B cell (primary cell): Measurements from ENCODE around the gene PARP15. TPM values are rescaled to one million over a fixed set of nuclear protein-coding genes. Genes with fewer than 3 reads are reported as not detected.

ENCODE experiments used
- ATAC-seq: fragments of 200-7000 bp; cut with Tn5 transposase; one replicate; pipeline ENCODE4 v1.10.0; 2021; ENCODE audit warnings: low read depth, mild to moderate bottlenecking, moderate number of reproducible peaks, moderate library complexity
- CTCF ChIA-PET: fragments of 350-600 bp; sonication (Branson Sonifier 250); formaldehyde crosslinking; loops from one replicate; lab custom pipeline; 2021; ENCODE audit warnings: antibody characterized with exemption, inconsistent platforms; lab: Charles Lee
- POLR2A ChIA-PET: fragments of 350-600 bp; sonication (Branson Sonifier 250); formaldehyde crosslinking; loops from one replicate; lab custom pipeline; 2021; ENCODE audit warnings: antibody characterized with exemption; lab: Charles Lee
- DNase-seq: peaks from one replicate; pipeline ENCODE4 v3.0.0; 2013
- H2AFZ ChIP-seq: 2 replicates; pipeline ENCODE4 v1.6.1; 2012; ENCODE audit warnings: mild to moderate bottlenecking, low read depth, low read length; ENCODE audit not compliant: insufficient read depth, poor library complexity, severe bottlenecking
- H3K27ac ChIP-seq, 2 donors: 1 replicate in 1 of 2; 2 replicates in 1 of 2; pipeline ENCODE4 v1.5.1; 2012 to 2013; ENCODE audit warnings: low read length in 2 of 2, mild to moderate bottlenecking in 2 of 2, moderate library complexity in 1 of 2
- H3K27me3 ChIP-seq, 4 experiments: fragments of 200-600 bp in 1 of 4; sonication (generic) in 1 of 4; replicated peaks in 1 of 4; 1 replicate in 2 of 4; 2 replicates in 2 of 4; pipeline versions ENCODE4 v1.6.1 to v1.7.0; 2013 to 2016; ENCODE audit warnings: low read length in 3 of 4, mild to moderate bottlenecking in 2 of 4, mixed read lengths in 1 of 4, moderate library complexity in 1 of 4; ENCODE audit not compliant: insufficient read depth in 4 of 4, control insufficient read depth in 3 of 4; ENCODE audit errors: control extremely low read depth in 1 of 4
- H3K36me3 ChIP-seq, 2 experiments: replicated peaks in 1 of 2; 1 replicate in 1 of 2; 2 replicates in 1 of 2; pipeline versions ENCODE4 v1.6.1 to v1.7.1; 2013; ENCODE audit warnings: low read length in 1 of 2; ENCODE audit not compliant: insufficient read depth in 2 of 2, control insufficient read depth in 1 of 2; ENCODE audit errors: control extremely low read depth in 1 of 2, extremely low read depth in 1 of 2
- H3K4me1 ChIP-seq, 2 donors: fragments of 200-600 bp in 1 of 2; sonication (generic) in 1 of 2; 1 replicate in 1 of 2; 2 replicates in 1 of 2; pipeline versions ENCODE4 v1.5.1 to v1.6.1; 2013 to 2017; ENCODE audit warnings: low read length in 2 of 2; ENCODE audit not compliant: control insufficient read depth in 2 of 2, insufficient read depth in 2 of 2
- H3K4me2 ChIP-seq: replicated peaks from 2 replicates; pipeline ENCODE3; 2012; ENCODE audit warnings: mild to moderate bottlenecking, low read depth, low read length; ENCODE audit not compliant: poor library complexity, severe bottlenecking
- H3K4me3 ChIP-seq, 5 experiments: fragments of 200-600 bp in 1 of 5; sonication (generic) in 1 of 5; 1 replicate in 3 of 5; 2 replicates in 2 of 5; pipeline versions ENCODE4 v1.5.1 to v1.7.0; 2011 to 2016; ENCODE audit warnings: low read length in 4 of 5, mild to moderate bottlenecking in 4 of 5, low read depth in 2 of 5, control low read depth in 1 of 5, moderate library complexity in 1 of 5; ENCODE audit not compliant: insufficient read depth in 1 of 5; ENCODE audit errors: control extremely low read depth in 1 of 5, extremely low read depth in 1 of 5
- H3K79me2 ChIP-seq: fragments of 200-600 bp; sonication (generic); one replicate; pipeline ENCODE4 v1.6.0; 2016; ENCODE audit warnings: low read length; ENCODE audit not compliant: control insufficient read depth, insufficient read depth
- H3K9ac ChIP-seq: fragments of 200-600 bp; sonication (generic); 2 replicates; pipeline ENCODE4 v1.6.1; 2017; ENCODE audit warnings: mild to moderate bottlenecking, low read length, moderate library complexity
- H3K9me3 ChIP-seq, 3 donors: one replicate each; pipeline versions ENCODE4 v1.6.1 to v1.7.1; 2013; ENCODE audit warnings: low read length in 2 of 3; ENCODE audit not compliant: control insufficient read depth in 2 of 3, insufficient read depth in 1 of 3; ENCODE audit errors: control extremely low read depth in 1 of 3
- H4K20me1 ChIP-seq: 2 replicates; pipeline ENCODE4 v1.6.0; 2012; ENCODE audit warnings: mild to moderate bottlenecking, low read length; ENCODE audit not compliant: insufficient read depth, control insufficient read depth, poor library complexity, severe bottlenecking
- H3K27ac Mint-ChIP-seq: one replicate; pipeline ENCODE4 v1.8.0; 2021; ENCODE audit warnings: mixed read lengths
- H3K27me3 Mint-ChIP-seq: one replicate; pipeline ENCODE4 v1.8.0; 2021; ENCODE audit warnings: mixed read lengths
- H3K4me1 Mint-ChIP-seq: one replicate; pipeline ENCODE4 v1.8.0; 2021; ENCODE audit warnings: mixed read lengths
- H3K4me3 Mint-ChIP-seq: one replicate; pipeline ENCODE4 v1.8.0; 2021; ENCODE audit warnings: mixed read lengths
- H3K9me3 Mint-ChIP-seq: one replicate; pipeline ENCODE4 v1.8.0; 2022; ENCODE audit warnings: mixed read lengths; ENCODE audit not compliant: insufficient read depth
- CTCF ChIP-seq: fragments of 200-600 bp; IDR thresholded peaks from one replicate; pipeline ENCODE4 v1.8.0; 2022; ENCODE audit warnings: antibody characterized with exemption, mild to moderate bottlenecking
- EZH2 ChIP-seq: IDR thresholded peaks from 2 replicates; pipeline ENCODE4 v1.6.1; 2012; ENCODE audit warnings: borderline replicate concordance, low read depth, mild to moderate bottlenecking, moderate library complexity, low read length; ENCODE audit not compliant: insufficient read depth, poor library complexity, severe bottlenecking
- WGBS: methylation state at CpG from one replicate; pipeline ENCODE4 v1.1.5; 2013; ENCODE audit warnings: missing lambda C conversion rate; ENCODE audit not compliant: insufficient coverage; 5-methylcytosine and 5-hydroxymethylcytosine counted together
- intact Hi-C: fragments of 100-400 bp; cut with micrococcal nuclease; formaldehyde crosslinking; loops from one replicate; pipeline ENCODE4 v1.10.0; 2022
- polyA plus RNA-seq: library from polyadenylated mRNA; depleted of rRNA; stranded (reverse); fragments of >200 nt; gene quantifications from 2 replicates; pipeline ENCODE4 v1.2.3, GENCODE V29; 2012
- total RNA-seq, 2 donors: library from RNA; stranded (reverse); fragments of 120-200 nt in 1 of 2; gene quantifications; 1 replicate in 1 of 2; 2 replicates in 1 of 2; pipeline versions ENCODE4 v1.2.3 to v1.2.4, GENCODE V29; 2013 to 2022

The PARP15 gene
- total and polyA plus RNA-seq, 2 donors (not counting 1 experiment from before 2014, with no cell fraction given) = 172 to 307 TPM

GRCh38 chr3:122553171-122553570 is 24.3 kb upstream of the PARP15 start:
- no peaks in the 10 kb centered on the region for H4K20me1 ChIP-seq
- ATAC-seq = no peak
- peaks cover 3 to 84% of the 10 kb centered on the region in 2 experiments for H3K36me3 ChIP-seq
- H3K4me1 ChIP-seq = no peaks in the 10 kb centered on the region
- POLR2A ChIA-PET = no interaction called here
- Mint-ChIP-seq H3K4me1 (peaks cover 5% of the 10 kb centered on the region), H3K9me3 (no peaks in the 10 kb centered on the region), H3K4me3 (no peak overlapping the region), H3K27me3 (no peaks in the 10 kb centered on the region), H3K27ac (no peak overlapping the region)
- DNase-seq = no peak
- intact Hi-C loops = no loop called here
- no peaks in the 10 kb centered on the region for H3K27me3 ChIP-seq
- TF ChIP-seq CTCF = no peak
- TF ChIP-seq EZH2 = no peak
- CTCF ChIA-PET = no interaction called here
- peaks cover 27% of the 10 kb centered on the region for H3K79me2 ChIP-seq
- H3K27ac ChIP-seq = no peak overlapping the region
- H3K4me3 ChIP-seq = no peak overlapping the region
- no peak overlapping the region for H2AFZ ChIP-seq
- no peaks in the 10 kb centered on the region for H3K9me3 ChIP-seq
- H3K9ac ChIP-seq = no peak overlapping the region
- WGBS = no CpG with 5 or more reads among the region's 3 CpGs
- no peak overlapping the region for H3K4me2 ChIP-seq

- intact Hi-C loops = no loop called here
- H3K27ac Mint-ChIP-seq = no peak overlapping the region
- POLR2A ChIA-PET = interaction anchor here (0.6 kb wide), 1 partner anchor 162 kb away, joined by 3 read pairs; no protein-coding TSS in a partner anchor
Observed at GRCh38 chr3:122555275-122556071, 22.0 kb upstream of the PARP15 start.

More at GRCh38 chr3:122555275-122556071, 22.0 kb upstream of the PARP15 start:
- Histone ChIP-seq H3K27ac (no peak overlapping the region), H3K4me3 (no peak overlapping the region), H3K79me2 (peaks cover 41% of the 10 kb centered on the region), H4K20me1 (no peaks in the 10 kb centered on the region), H3K27me3 (no peaks in the 10 kb centered on the region), H2AFZ (no peak overlapping the region), H3K4me1 (no peaks in the 10 kb centered on the region), H3K9me3 (no peaks in the 10 kb centered on the region), H3K4me2 (no peak overlapping the region), H3K36me3 (peaks cover 0 to 79% of the 10 kb centered on the region in 2 experiments), H3K9ac (no peak overlapping the region)
- no peak for TF ChIP-seq CTCF
- DNase-seq (no peak), ATAC-seq (no peak)
- CTCF ChIA-PET = interaction anchor here (0.8 to 15.3 kb wide), 2 partner anchors 37 to 121 kb away, joined by 3 to 293 read pairs; partner anchors contain the start of gene PARP14
- 100% methylated on average over 4 of the region's 6 CpGs for WGBS
- Mint-ChIP-seq H3K4me3 (no peak overlapping the region), H3K9me3 (no peaks in the 10 kb centered on the region), H3K4me1 (peaks cover 11% of the 10 kb centered on the region), H3K27me3 (no peaks in the 10 kb centered on the region)
